Amygdala (tissue), 56 donors: ENCODE measurements around the gene LRRC28.
A peak's percentile ranks its signal among the peaks of the same experiment; 100 is the strongest.
"Not testable (repeated sequence)": the region's sequence is repeated elsewhere in the genome, so short reads cannot be mapped to it uniquely, and the experiment has no call there.

Source experiments
- DNase-seq, 56 donors: peaks; one replicate each; lab custom pipeline; 2025; lab: John Stamatoyannopoulos, UW

LRRC28 gene

GRCh38 chr15:99250857-99251841 is at the start of gene LRRC28:
LRRC28 (plus strand) TSS chr15:99251481; CDS start chr15:99255958, 4,477 bp downstream.
- DNase-seq: peak; percentile 75 to 99 (median 97)

DNA sequence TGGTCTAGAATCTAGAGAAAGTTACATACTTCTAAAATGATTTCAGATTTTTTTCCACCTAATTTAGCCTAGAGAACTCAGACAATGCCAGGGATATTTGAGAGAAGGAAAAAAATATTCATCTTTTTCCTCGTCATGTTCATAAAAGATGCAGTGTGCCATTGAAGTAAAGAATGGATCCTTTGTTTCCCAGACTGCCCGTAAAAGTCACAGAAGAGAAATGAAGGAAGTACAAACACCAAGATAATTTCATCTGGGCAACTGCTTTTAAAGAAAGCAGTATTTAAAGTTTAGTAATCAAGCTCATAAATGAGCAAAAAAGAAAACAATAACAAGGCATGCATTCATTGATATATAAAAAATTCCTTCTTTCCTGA is 49.1 kb upstream of the LRRC28 start:
- DNase-seq: no peak

DNA sequence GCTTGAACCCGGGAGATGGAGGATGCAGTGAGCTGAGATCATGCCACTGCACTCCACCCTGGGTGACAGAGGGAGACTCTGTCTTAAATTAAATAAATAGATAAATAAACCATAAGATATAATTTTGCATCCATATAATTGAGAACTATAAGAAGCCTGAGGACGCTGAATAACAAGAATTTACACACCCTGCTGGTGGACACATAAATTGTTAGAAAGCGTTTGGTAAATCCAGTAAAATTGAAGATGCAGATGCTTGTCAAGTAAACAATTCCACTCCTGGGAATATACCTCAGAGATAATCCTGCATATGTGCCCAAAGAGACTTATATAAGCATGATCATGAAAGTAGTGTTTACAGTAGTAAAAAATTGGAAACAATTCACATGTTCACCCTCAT is 43.6 kb upstream of the LRRC28 start:
- DNase-seq: no peak

DNA sequence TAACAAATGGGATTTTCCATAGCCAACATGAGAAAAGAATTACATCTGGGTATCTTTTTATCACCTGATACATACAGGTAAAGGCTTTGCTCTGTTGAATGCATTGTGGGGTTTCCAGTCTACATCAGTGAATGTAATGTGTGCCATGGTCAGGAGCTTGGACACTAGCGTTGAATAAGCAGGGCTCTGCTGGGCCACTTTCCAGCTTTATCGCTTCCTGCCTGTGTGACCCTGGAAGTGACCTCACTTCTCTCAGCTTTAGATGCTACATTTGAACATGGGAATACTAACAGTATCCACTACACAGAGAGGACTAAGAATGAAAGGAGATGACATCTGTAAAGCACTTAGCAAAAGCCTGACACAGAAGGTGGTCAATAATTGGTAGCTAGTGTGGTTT is 42.0 kb upstream of the LRRC28 start:
- DNase-seq: peak in 1 of 56 donors; percentile 17

- DNase-seq: no peak
These were observed 40.9 kb upstream of the LRRC28 start for GRCh38 chr15:99210334-99210733.

- no peak for DNase-seq
These were observed 39.4 kb upstream of the LRRC28 start for GRCh38 chr15:99211926-99212325.

- no peak for DNase-seq
These were observed 38.9 kb upstream of the LRRC28 start for GRCh38 chr15:99212406-99212805.

DNA sequence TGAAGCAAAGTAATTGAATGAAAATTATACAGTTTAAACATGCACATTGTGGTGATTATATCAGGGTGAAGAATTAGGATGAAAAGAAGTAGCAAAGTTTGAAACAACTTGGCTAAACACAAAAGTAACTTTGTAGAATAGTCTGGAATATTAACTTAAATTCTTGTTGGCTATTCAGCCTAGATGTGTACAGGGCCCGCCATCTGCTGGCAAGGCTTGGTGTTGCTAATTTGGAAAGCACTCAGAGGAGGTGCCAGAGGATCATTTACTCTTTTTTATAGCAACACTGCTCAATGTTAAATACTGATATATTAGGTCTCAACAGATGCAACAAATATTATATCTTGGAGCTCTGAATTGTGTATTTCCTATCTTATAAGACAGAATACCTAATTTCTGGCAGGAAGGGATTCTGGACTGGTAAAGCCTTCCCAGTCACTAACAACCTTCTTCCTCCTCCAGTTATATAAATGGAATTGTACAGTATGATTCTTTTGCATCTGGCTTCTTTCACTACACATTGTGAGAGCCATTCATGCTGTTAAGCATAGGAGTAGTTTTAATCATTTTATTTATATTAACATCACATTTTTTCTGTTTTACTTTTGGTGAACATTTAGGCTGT is 38.0 kb upstream of the LRRC28 start:
- DNase-seq: peak in 54 of 56 donors; percentile 0 to 90 (median 46)

DNA sequence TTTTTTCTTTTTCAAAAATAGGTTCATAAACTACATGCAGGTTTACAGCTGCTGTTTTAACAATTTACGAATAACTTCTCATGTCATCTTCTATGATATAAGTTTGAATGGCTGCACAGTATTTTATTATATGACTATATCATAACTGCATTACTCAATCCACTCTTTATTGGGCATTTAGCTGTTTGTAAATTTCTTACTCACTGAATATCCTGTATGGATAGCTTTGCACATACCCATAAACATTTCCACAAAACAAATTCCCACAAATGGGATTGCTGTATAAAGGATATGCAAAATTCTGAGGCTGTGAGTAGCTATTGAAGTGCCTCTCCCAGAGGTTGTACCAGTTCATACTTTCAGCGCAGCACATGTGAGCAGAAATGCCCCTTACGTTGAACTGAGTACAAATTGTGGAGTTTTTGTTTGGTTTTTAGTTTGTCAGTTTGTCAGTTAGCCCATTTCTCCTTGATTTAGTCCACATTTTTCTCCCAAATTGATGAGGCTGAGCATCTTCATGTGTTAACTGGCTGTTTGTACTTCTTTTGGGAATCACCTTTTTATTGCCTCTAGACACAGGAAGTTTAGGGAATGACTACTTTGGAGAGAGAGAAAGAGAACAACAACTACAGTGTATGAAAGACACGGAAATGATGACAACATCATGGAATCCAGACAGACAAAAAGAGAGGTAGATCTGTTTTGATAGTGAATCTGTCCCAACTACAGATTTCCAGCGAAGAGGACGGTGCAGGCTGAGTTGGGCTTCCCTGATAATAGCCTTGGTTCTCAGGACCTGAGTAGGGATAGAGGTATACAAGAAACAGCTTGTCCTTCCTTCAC is 26.7 kb upstream of the LRRC28 start:
- DNase-seq: no peak

DNA sequence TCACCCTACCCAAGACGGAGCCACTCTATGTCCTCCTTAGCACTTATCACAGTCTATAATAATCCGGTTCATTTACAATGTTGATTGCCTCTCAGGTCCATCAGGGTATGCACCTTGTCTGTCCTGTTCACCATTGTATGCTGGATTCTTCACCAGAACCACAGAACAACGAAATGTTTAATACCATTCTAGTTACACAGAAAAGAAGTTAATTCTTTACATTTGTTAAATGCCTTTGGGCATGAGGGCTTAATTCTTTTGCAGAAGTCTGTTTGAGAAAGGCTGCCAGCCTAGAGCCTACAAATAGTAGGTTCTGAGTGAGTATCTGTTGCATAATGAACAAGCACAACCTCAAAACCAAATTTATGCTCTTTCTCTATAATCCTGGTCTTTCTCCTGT is 24.5 kb upstream of the LRRC28 start:
- no peak for DNase-seq

DNA sequence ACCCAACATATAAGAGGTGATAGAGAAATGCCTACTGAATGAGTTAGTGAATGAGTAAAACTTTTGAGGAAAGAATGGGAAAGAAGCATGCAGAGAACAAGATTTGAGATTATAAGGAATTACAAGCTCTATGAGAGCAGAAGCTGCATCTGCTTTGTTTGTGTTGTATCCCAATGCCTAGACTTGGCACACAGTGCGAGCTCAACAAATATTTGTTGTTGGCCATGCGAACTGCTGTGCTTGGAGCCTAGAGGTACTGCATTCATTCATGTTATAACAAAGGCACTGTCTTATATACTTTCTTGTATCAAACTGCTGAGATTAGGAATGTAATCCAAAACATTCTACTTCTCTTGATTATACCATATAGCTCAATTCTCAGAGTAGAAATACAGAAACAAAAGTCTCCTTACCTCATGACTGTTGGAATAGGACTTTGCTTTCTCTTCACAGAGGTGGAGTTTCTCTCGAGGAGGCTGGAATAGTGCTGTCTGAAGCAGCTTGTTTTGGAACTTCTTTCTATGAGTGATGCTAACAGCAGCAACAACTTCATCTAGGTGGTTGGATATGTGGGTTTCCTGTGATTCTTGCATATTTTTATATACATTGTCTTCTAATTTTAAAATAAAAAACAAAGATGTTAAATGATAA is 23.0 kb upstream of the LRRC28 start:
- no peak for DNase-seq

DNA sequence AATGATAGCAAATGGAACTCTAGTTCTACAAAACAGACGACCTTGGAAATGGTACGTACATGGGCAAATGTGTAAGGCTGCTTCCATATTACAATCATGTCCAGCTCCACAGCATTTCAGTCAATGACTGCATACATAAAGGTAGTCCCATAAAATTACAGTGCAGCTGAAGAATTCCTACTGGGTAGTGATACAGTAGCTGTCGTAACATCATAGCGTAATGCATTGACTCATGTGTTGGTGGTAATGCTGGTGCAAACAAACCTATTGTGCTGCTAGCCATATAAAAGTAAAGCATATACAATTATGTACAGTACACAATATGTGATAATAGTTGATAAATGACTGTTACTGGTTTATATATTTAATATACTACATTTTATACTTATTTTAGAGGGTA is 20.4 kb upstream of the LRRC28 start:
- no peak for DNase-seq

- DNase-seq: no peak
These were observed 18.5 kb upstream of the LRRC28 start for GRCh38 chr15:99232740-99233139.

GRCh38 chr15:99234160-99234559 is 17.1 kb upstream of the LRRC28 start:
- not testable (repeated sequence) for DNase-seq

GRCh38 chr15:99238849-99239248 is 12.4 kb upstream of the LRRC28 start:
- no peak for DNase-seq

DNA sequence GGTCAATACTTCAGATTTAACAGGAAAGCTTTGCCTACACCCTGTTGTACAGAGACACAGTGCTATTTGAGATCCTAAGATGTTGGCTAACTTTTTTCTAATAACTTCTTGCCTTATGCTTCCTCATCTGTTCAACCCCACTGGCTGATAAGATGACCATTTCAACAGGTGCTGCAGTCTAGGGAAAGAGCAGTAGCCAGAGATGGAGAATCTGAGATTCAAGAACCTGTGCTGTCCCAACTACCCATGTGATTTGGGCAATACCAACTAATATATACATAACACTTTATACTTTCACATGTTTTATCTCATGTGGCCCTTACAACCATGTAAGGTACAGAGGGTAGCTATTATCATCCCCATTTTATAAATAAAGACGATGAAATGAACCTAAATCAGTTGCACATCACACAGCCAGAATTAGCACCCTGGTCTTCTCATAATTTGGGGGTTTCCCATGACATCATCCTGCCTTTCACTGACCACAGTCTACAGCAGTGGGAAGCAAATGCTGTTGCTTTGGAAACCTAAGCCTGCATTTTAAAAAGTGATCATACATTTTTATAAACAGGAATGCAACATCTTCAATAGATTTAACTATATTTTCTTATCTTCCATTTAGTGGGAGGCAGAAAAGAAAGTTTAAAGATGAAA is 11.6 kb upstream of the LRRC28 start:
- no peak for DNase-seq

- DNase-seq: no peak
These were observed 9.5 kb upstream of the LRRC28 start for GRCh38 chr15:99241752-99242151.

- DNase-seq: no peak
These were observed 7.0 kb upstream of the LRRC28 start for GRCh38 chr15:99244306-99244705.

GRCh38 chr15:99247062-99247461 is 4.2 kb upstream of the LRRC28 start:
- no peak for DNase-seq
